Vagina (tissue), 2 donors: ENCODE results near the gene AHSG. TPM values are rescaled to one million over a fixed set of nuclear protein-coding genes. Genes with fewer than 3 reads are reported as not detected.

Experiments
- DNase-seq, 2 donors: peaks; one replicate each; pipeline ENCODE4 v3.0.0-alpha.2; 2017; ENCODE audit errors: extremely low spot score in 2 of 2
- H3K27ac ChIP-seq: fragments of 200-600 bp; sonication (generic); one replicate; pipeline ENCODE4 v1.5.1; 2019
- H3K27me3 ChIP-seq: fragments of 200-600 bp; sonication (generic); one replicate; pipeline ENCODE4 v1.5.1; 2019
- H3K36me3 ChIP-seq, 2 donors: fragments of 200-600 bp; sonication (generic); one replicate each; pipeline ENCODE4 v1.5.1; 2017 to 2019
- H3K4me1 ChIP-seq: fragments of 200-600 bp; sonication (generic); one replicate; pipeline ENCODE4 v1.5.1; 2019
- H3K4me3 ChIP-seq, 2 donors: fragments of 200-600 bp; sonication (generic); 1 replicate in 1 of 2; 2 replicates in 1 of 2; pipeline ENCODE4 v1.5.1; 2016 to 2019
- H3K9me3 ChIP-seq: fragments of 200-600 bp; sonication (generic); one replicate; pipeline ENCODE4 v1.5.1; 2019
- POLR2A ChIP-seq, 2 donors: fragments of 450-650 bp; IDR thresholded peaks; one replicate each; pipeline ENCODE4 v1.6.1; 2017; ENCODE audit warnings: antibody characterized with exemption in 2 of 2, mild to moderate bottlenecking in 2 of 2, moderate library complexity in 2 of 2
- POLR2AphosphoS5 ChIP-seq, 2 donors: sonication (generic); formaldehyde crosslinking; IDR thresholded peaks; one replicate each; pipeline ENCODE4 v1.9.0; 2017; ENCODE audit warnings: antibody characterized with exemption in 2 of 2, mild to moderate bottlenecking in 2 of 2, low read depth in 1 of 2; ENCODE audit not compliant: insufficient read depth in 1 of 2
- intact Hi-C: fragments of 100-400 bp; cut with DNase I; formaldehyde crosslinking; loops from one replicate; pipeline ENCODE4 v1.15.1; 2023
- total RNA-seq: library from RNA; depleted of rRNA; stranded (reverse); fragments of >200 nt; gene quantifications from one replicate; pipeline ENCODE4 v1.2.3, GENCODE V29; 2016
- TF ChIP-seq, protein P1 (sequence below), 3 experiments: fragments of 450-650 bp in 2 of 3; fragments of 200-600 bp in 1 of 3; sonication (generic) in 1 of 3; IDR thresholded peaks; one replicate each; pipeline ENCODE4 v1.5.1; 2017 to 2019; ENCODE audit warnings: antibody characterized with exemption in 3 of 3, mild to moderate bottlenecking in 2 of 3, moderate library complexity in 2 of 3

Gene AHSG
- total RNA-seq, 1 donor from 2014 or later, result not detected

DNA sequence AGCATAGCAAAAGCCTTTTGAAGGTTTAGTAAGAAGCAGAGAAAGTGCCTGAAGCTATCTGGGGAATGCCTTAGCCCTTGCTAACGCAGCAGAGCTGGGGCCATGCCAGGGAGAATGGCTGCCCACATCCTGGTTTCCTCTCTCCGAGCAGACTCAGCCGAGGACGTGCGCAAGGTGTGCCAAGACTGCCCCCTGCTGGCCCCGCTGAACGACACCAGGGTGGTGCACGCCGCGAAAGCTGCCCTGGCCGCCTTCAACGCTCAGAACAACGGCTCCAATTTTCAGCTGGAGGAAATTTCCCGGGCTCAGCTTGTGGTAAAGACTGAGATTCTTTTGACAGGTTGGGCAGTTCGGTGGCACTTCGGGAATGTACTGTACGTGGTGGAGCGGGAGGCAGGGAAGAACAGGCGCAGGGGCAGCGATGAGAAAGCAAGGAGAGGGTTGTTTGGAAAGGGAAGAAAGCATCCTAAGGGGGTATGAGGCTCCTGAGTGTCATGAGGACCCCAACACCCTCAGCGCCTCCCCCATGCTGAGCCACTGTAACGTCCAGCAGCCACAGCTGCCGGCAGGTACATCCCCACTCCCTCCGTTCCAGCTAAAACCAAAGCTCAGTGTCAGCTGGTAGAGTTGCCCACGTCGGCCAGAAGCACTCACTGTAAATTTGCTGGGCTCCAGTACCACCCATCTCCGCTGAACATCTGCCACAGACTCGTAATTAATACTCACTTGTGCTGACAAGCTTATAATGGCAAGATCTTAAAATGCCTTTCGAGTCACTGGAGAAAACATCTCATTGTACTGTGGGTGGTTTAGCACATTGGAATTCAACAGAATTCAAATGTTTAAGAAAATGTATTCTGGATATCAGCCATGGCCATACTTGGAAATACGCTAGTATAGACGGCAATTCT lies 4.4 kb downstream of the AHSG start:
- Histone ChIP-seq H3K27me3 (no peaks in the 10 kb centered on the region), H3K4me3 (peak overlapping the region; percentile 5 to 12), H3K36me3 (no peaks in the 10 kb centered on the region), H3K27ac (no peak overlapping the region), H3K4me1 (no peaks in the 10 kb centered on the region), H3K9me3 (no peaks in the 10 kb centered on the region)
- intact Hi-C loops, result no loop called here
- no peak for DNase-seq
- TF ChIP-seq POLR2AphosphoS5 (IDR thresholded peaks at IDR 0.05; ENCODE audit: insufficient read depth in 1 of 2, low read depth in 1 of 2) (peak; percentile 37 to 48), POLR2A (IDR thresholded peaks at IDR 0.05) (no peak)
- TF ChIP-seq, protein P1, sequence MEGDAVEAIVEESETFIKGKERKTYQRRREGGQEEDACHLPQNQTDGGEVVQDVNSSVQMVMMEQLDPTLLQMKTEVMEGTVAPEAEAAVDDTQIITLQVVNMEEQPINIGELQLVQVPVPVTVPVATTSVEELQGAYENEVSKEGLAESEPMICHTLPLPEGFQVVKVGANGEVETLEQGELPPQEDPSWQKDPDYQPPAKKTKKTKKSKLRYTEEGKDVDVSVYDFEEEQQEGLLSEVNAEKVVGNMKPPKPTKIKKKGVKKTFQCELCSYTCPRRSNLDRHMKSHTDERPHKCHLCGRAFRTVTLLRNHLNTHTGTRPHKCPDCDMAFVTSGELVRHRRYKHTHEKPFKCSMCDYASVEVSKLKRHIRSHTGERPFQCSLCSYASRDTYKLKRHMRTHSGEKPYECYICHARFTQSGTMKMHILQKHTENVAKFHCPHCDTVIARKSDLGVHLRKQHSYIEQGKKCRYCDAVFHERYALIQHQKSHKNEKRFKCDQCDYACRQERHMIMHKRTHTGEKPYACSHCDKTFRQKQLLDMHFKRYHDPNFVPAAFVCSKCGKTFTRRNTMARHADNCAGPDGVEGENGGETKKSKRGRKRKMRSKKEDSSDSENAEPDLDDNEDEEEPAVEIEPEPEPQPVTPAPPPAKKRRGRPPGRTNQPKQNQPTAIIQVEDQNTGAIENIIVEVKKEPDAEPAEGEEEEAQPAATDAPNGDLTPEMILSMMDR (IDR thresholded peaks at IDR 0.05), result peak; percentile 48 to 82 (median 70)

DNA sequence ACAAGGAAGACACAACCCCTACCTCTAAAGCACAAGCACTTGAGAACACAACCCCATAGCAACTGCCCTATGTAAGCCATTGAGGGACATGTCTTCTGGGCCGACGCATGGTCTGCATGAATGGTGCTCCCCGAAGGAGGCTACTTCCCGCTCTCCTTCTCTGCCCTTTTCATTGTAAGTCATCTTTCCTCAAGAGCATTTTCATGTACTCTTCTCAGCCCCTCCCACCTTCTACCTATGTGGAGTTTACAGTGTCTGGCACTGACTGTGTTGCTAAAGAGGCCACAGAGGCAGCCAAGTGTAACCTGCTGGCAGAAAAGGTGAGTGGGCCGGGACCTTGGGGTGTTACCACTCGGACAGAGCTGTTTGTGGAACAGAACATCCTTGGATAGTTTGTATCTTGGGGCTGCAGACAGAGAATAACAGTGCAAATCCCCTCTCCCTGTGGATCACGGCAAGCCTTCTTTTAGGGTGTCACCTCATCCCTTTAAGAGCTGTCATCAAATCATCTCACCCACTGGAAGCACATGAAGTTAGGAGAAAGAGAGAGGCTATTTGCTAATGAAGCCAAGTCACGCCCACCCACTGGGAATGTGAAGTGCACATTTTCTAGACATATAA lies 5.6 kb downstream of the AHSG start:
- H3K36me3 ChIP-seq, result no peaks in the 10 kb centered on the region
- TF ChIP-seq, protein P1 (IDR thresholded peaks at IDR 0.05), result no peak
- TF ChIP-seq POLR2AphosphoS5 (IDR thresholded peaks at IDR 0.05; ENCODE audit: insufficient read depth in 1 of 2, low read depth in 1 of 2), result no peak
- no peak for TF ChIP-seq POLR2A (IDR thresholded peaks at IDR 0.05)
- no peak overlapping the region for H3K4me3 ChIP-seq
- no peaks in the 10 kb centered on the region for H3K27me3 ChIP-seq
- intact Hi-C loops, result no loop called here
- no peak overlapping the region for H3K27ac ChIP-seq
- H3K4me1 ChIP-seq, result no peaks in the 10 kb centered on the region
- no peak for DNase-seq
- H3K9me3 ChIP-seq, result no peaks in the 10 kb centered on the region

DNA sequence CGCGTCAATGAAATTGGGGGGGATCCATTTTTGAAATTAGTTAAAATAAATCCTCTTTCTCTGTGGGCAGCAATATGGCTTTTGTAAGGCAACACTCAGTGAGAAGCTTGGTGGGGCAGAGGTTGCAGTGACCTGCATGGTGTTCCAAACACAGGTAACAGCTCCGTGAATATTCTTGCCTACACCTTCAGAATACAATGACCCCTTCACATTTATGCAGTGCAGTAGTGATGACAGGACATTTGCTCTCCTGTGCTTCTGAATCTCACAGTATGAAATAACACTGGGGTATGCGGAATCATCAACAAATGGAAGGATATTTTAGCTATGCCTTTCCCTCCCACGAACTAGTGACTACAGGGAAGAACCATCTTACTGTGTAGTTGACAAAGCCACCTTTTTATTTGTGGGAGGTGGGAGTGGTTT lies 6.9 kb downstream of the AHSG start:
- TF ChIP-seq, protein P1 (IDR thresholded peaks at IDR 0.05), result no peak
- no peak for TF ChIP-seq POLR2A (IDR thresholded peaks at IDR 0.05)
- no peak for TF ChIP-seq POLR2AphosphoS5 (IDR thresholded peaks at IDR 0.05; ENCODE audit: insufficient read depth in 1 of 2, low read depth in 1 of 2)
- DNase-seq, result no peak
- Histone ChIP-seq H3K4me3 (no peak overlapping the region), H3K36me3 (no peaks in the 10 kb centered on the region), H3K27ac (no peak overlapping the region), H3K4me1 (no peaks in the 10 kb centered on the region), H3K27me3 (no peaks in the 10 kb centered on the region), H3K9me3 (no peaks in the 10 kb centered on the region)
- intact Hi-C loops, result no loop called here

DNA sequence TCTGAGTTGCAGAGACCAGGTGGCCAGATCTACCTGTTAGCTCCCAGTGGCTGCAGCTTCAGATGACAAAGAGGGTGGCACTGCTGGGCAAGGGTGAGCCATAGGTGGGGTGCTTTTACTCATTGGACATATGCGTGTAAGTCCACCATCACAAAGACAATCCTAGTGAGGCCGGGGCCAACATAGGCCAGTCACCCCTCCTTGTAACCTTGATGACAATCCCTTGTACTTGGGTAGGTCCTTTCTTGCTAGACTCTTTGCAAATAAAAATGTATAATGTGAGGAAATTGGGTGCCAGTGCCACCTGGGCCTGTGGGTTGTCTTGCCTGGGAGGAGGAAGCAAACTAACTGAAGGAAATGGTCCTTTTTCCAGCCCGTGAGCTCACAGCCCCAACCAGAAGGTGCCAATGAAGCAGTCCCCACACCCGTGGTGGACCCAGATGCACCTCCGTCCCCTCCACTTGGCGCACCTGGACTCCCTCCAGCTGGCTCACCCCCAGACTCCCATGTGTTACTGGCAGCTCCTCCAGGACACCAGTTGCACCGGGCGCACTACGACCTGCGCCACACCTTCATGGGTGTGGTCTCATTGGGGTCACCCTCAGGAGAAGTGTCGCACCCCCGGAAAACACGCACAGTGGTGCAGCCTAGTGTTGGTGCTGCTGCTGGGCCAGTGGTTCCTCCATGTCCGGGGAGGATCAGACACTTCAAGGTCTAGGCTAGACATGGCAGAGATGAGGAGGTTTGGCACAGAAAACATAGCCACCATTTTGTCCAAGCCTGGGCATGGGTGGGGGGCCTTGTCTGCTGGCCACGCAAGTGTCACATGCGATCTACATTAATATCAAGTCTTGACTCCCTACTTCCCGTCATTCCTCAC lies 7.6 kb downstream of the AHSG start:
- Histone ChIP-seq H3K27ac (no peak overlapping the region), H3K36me3 (no peaks in the 10 kb centered on the region), H3K4me3 (no peak overlapping the region), H3K9me3 (no peaks in the 10 kb centered on the region), H3K4me1 (no peaks in the 10 kb centered on the region), H3K27me3 (no peaks in the 10 kb centered on the region)
- TF ChIP-seq POLR2A (IDR thresholded peaks at IDR 0.05) (no peak), POLR2AphosphoS5 (IDR thresholded peaks at IDR 0.05; ENCODE audit: insufficient read depth in 1 of 2, low read depth in 1 of 2) (no peak)
- TF ChIP-seq, protein P1 (IDR thresholded peaks at IDR 0.05), result no peak
- intact Hi-C loops, result no loop called here
- no peak for DNase-seq
